Duodenal mucosa (tissue), 2 donors: Measurements from ENCODE around the gene IRS1.

ENCODE experiments used
- H3K27ac ChIP-seq: one replicate; pipeline ENCODE4 v1.7.0; 2013; ENCODE audit warnings: low read depth, low read length
- H3K27me3 ChIP-seq, 2 donors: one replicate each; pipeline ENCODE4 v1.7.0; 2013; ENCODE audit warnings: low read length in 2 of 2, control low read depth in 1 of 2; ENCODE audit not compliant: insufficient read depth in 2 of 2, control insufficient read depth in 1 of 2
- H3K36me3 ChIP-seq, 2 donors: one replicate each; pipeline ENCODE4 v1.7.0; 2013; ENCODE audit warnings: low read length in 2 of 2, control low read depth in 1 of 2; ENCODE audit not compliant: insufficient read depth in 2 of 2, control insufficient read depth in 1 of 2
- H3K4me1 ChIP-seq, 2 donors: one replicate each; pipeline ENCODE4 v1.7.0; 2013; ENCODE audit warnings: low read length in 2 of 2, control low read depth in 1 of 2; ENCODE audit not compliant: insufficient read depth in 2 of 2, control insufficient read depth in 1 of 2
- H3K4me3 ChIP-seq, 2 donors: one replicate each; pipeline ENCODE4 v1.7.0; 2013; ENCODE audit warnings: low read length in 2 of 2, low read depth in 1 of 2
- H3K9ac ChIP-seq, 2 donors: one replicate each; pipeline ENCODE4 v1.7.0; 2013; ENCODE audit warnings: low read length in 2 of 2, low read depth in 1 of 2
- H3K9me3 ChIP-seq, 2 donors: one replicate each; pipeline ENCODE4 v1.7.0; 2013; ENCODE audit warnings: low read length in 2 of 2, control low read depth in 1 of 2; ENCODE audit not compliant: control insufficient read depth in 1 of 2

The IRS1 gene

GRCh38 chr2:226760412-226761194, 39.0 kb downstream of the IRS1 start:
- Histone ChIP-seq H3K27ac (no peak overlapping the region), H3K9me3 (no peaks in the 10 kb centered on the region), H3K36me3 (no peaks in the 10 kb centered on the region), H3K9ac (no peak overlapping the region), H3K4me3 (no peak overlapping the region), H3K27me3 (no peaks in the 10 kb centered on the region), H3K4me1 (peaks cover 14 to 25% of the 10 kb centered on the region in 2 donors)

GRCh38 chr2:226759768-226760167, 39.9 kb downstream of the IRS1 start:
- H3K9me3 ChIP-seq: no peaks in the 10 kb centered on the region
- H3K9ac ChIP-seq: no peak overlapping the region
- peaks cover 14 to 26% of the 10 kb centered on the region in 2 donors for H3K4me1 ChIP-seq
- H3K27ac ChIP-seq: no peak overlapping the region
- no peaks in the 10 kb centered on the region for H3K36me3 ChIP-seq
- no peaks in the 10 kb centered on the region for H3K27me3 ChIP-seq
- H3K4me3 ChIP-seq: no peak overlapping the region

GRCh38 chr2:226758921-226759640, 40.5 kb downstream of the IRS1 start:
- H3K9ac ChIP-seq: no peak overlapping the region
- no peak overlapping the region for H3K4me3 ChIP-seq
- no peaks in the 10 kb centered on the region for H3K27me3 ChIP-seq
- H3K9me3 ChIP-seq: no peaks in the 10 kb centered on the region
- H3K4me1 ChIP-seq: peaks cover 14 to 26% of the 10 kb centered on the region in 2 donors
- H3K36me3 ChIP-seq: no peaks in the 10 kb centered on the region
- H3K27ac ChIP-seq: no peak overlapping the region

- Histone ChIP-seq H3K27me3 (no peaks in the 10 kb centered on the region), H3K9me3 (no peaks in the 10 kb centered on the region), H3K9ac (no peak overlapping the region), H3K4me1 (peaks cover 28 to 46% of the 10 kb centered on the region in 2 donors), H3K27ac (no peak overlapping the region), H3K36me3 (no peaks in the 10 kb centered on the region), H3K4me3 (no peak overlapping the region)
Observed at GRCh38 chr2:226756131-226756530, 43.5 kb downstream of the IRS1 start.

- H3K9me3 ChIP-seq: no peaks in the 10 kb centered on the region
- no peaks in the 10 kb centered on the region for H3K36me3 ChIP-seq
- no peak overlapping the region for H3K9ac ChIP-seq
- H3K4me3 ChIP-seq: no peak overlapping the region
- no peak overlapping the region for H3K27ac ChIP-seq
- H3K4me1 ChIP-seq: peaks cover 24 to 41% of the 10 kb centered on the region in 2 donors
- H3K27me3 ChIP-seq: no peaks in the 10 kb centered on the region
Observed at GRCh38 chr2:226755631-226756030, 44.0 kb downstream of the IRS1 start.

GRCh38 chr2:226754821-226755604, 44.6 kb downstream of the IRS1 start:
- Histone ChIP-seq H3K36me3 (no peaks in the 10 kb centered on the region), H3K27me3 (no peaks in the 10 kb centered on the region), H3K9ac (no peak overlapping the region), H3K4me3 (no peak overlapping the region), H3K4me1 (peaks cover 19 to 36% of the 10 kb centered on the region in 2 donors), H3K9me3 (no peaks in the 10 kb centered on the region), H3K27ac (no peak overlapping the region)

GRCh38 chr2:226752887-226753286, 46.7 kb downstream of the IRS1 start:
- no peaks in the 10 kb centered on the region for H3K27me3 ChIP-seq
- no peak overlapping the region for H3K9ac ChIP-seq
- H3K4me3 ChIP-seq: no peak overlapping the region
- peaks cover 16 to 29% of the 10 kb centered on the region in 2 donors for H3K4me1 ChIP-seq
- H3K36me3 ChIP-seq: no peaks in the 10 kb centered on the region
- no peak overlapping the region for H3K27ac ChIP-seq
- H3K9me3 ChIP-seq: no peaks in the 10 kb centered on the region

GRCh38 chr2:226747288-226747687, 52.3 kb downstream of the IRS1 start:
- Histone ChIP-seq H3K27ac (no peak overlapping the region), H3K9ac (no peak overlapping the region), H3K4me1 (peaks cover 4 to 7% of the 10 kb centered on the region in 2 donors), H3K27me3 (no peaks in the 10 kb centered on the region), H3K9me3 (peaks cover 0 to 5% of the 10 kb centered on the region in 2 donors), H3K36me3 (no peaks in the 10 kb centered on the region), H3K4me3 (no peak overlapping the region)

- Histone ChIP-seq H3K9me3 (peaks cover 0 to 5% of the 10 kb centered on the region in 2 donors), H3K9ac (no peak overlapping the region), H3K36me3 (no peaks in the 10 kb centered on the region)
Observed at GRCh38 chr2:226746196-226746800, 53.3 kb downstream of the IRS1 start.

More at GRCh38 chr2:226746196-226746800, 53.3 kb downstream of the IRS1 start:
- Histone ChIP-seq H3K27ac (no peak overlapping the region), H3K4me3 (no peak overlapping the region), H3K27me3 (no peaks in the 10 kb centered on the region), H3K4me1 (no peaks in the 10 kb centered on the region)
